ENCODE measurements around the gene SMCO2. TPM values are rescaled to one million over a fixed set of nuclear protein-coding genes. Genes with fewer than 3 reads are reported as not detected.

The SMCO2 gene
- under 1 TPM in 2 of 6 donors, not detected in 4; 0.27 to 0.34 TPM for total RNA-seq

- TF ChIP-seq POLR2AphosphoS5 (IDR thresholded peaks at IDR 0.05) = no peak
- TF ChIP-seq EP300 (IDR thresholded peaks at IDR 0.05) = no peak
- no peak for TF ChIP-seq CTCF (IDR thresholded peaks at IDR 0.05)
- TF ChIP-seq POLR2A (IDR thresholded peaks at IDR 0.05) = no peak
- H3K27ac ChIP-seq = no peak within 1 kb of the TSS
Measured at GRCh38 chr12:27446436-27446835, at the start of gene SMCO2. TSS of gene SMCO2 (plus strand) at chr12:27446736. CDS start at chr12:27470632, 23,896 bp downstream.

GRCh38 chr12:27398466-27398865, 48.1 kb upstream of the SMCO2 start:
- TF ChIP-seq CTCF (IDR thresholded peaks at IDR 0.05) = no peak
- TF ChIP-seq POLR2AphosphoS5 (IDR thresholded peaks at IDR 0.05) = no peak
- TF ChIP-seq POLR2A (IDR thresholded peaks at IDR 0.05) = no peak
- no peak for TF ChIP-seq EP300 (IDR thresholded peaks at IDR 0.05)
- ATAC-seq (ENCODE audit: low FRiP score in 2 of 2) (no peak), DNase-seq (no peak)
- H3K36me3 ChIP-seq = no peaks in the 10 kb centered on the region
- H3K27me3 ChIP-seq = no peaks in the 10 kb centered on the region
- WGBS, 2 donors = 56 to 61% methylated on average over 2 of the region's 2 CpGs
- no peak overlapping the region for H3K27ac ChIP-seq
- H3K4me3 ChIP-seq = no peak overlapping the region
- no peaks in the 10 kb centered on the region for H3K9me3 ChIP-seq
- no peaks in the 10 kb centered on the region for H3K4me1 ChIP-seq

More at GRCh38 chr12:27446436-27446835, at the start of gene SMCO2:
- peaks cover 0 to 7% (median 2%) of the 10 kb centered on the region in 4 donors for H3K9me3 ChIP-seq
- no peak within 1 kb of the TSS for H3K4me3 ChIP-seq
- no peaks in the 10 kb centered on the region for H3K4me1 ChIP-seq
- DNase-seq (no peak), ATAC-seq (ENCODE audit: low FRiP score in 2 of 2) (no peak)
- no peaks in the 10 kb centered on the region for H3K36me3 ChIP-seq
- no peaks in the 10 kb centered on the region for H3K27me3 ChIP-seq
- 91 to 94% methylated on average over 3 of the region's 3 CpGs for WGBS, 2 donors

- TF ChIP-seq POLR2AphosphoS5 (IDR thresholded peaks at IDR 0.05) = no peak
- no peak for TF ChIP-seq EP300 (IDR thresholded peaks at IDR 0.05)
- no peak for TF ChIP-seq CTCF (IDR thresholded peaks at IDR 0.05)
- no peak for TF ChIP-seq POLR2A (IDR thresholded peaks at IDR 0.05)
- DNase-seq (no peak), ATAC-seq (ENCODE audit: low FRiP score in 2 of 2) (no peak)
- H3K27me3 ChIP-seq = no peaks in the 10 kb centered on the region
- no peaks in the 10 kb centered on the region for H3K36me3 ChIP-seq
- no peaks in the 10 kb centered on the region for H3K9me3 ChIP-seq
- no peaks in the 10 kb centered on the region for H3K4me1 ChIP-seq
- no peak overlapping the region for H3K27ac ChIP-seq
- no peak overlapping the region for H3K4me3 ChIP-seq
- WGBS, 2 donors = 100% methylated on average over 2 of the region's 2 CpGs
Measured at GRCh38 chr12:27399074-27399473, 47.5 kb upstream of the SMCO2 start.

- H3K27ac ChIP-seq = no peak overlapping the region
- WGBS, 2 donors = 93 to 95% methylated on average over 5 of the region's 5 CpGs
- no peak for ATAC-seq (ENCODE audit: low FRiP score in 2 of 2)
- H3K4me3 ChIP-seq = no peak overlapping the region
- TF ChIP-seq EP300 (IDR thresholded peaks at IDR 0.05) (no peak), POLR2A (IDR thresholded peaks at IDR 0.05) (no peak), POLR2AphosphoS5 (IDR thresholded peaks at IDR 0.05) (no peak), CTCF (IDR thresholded peaks at IDR 0.05) (no peak)
- no peaks in the 10 kb centered on the region for H3K36me3 ChIP-seq
- no peaks in the 10 kb centered on the region for H3K27me3 ChIP-seq
- H3K9me3 ChIP-seq = peaks cover 0 to 3% (median 0%) of the 10 kb centered on the region in 4 donors
- H3K4me1 ChIP-seq = no peaks in the 10 kb centered on the region
- DNase-seq = no peak
Measured at GRCh38 chr12:27400856-27401354, 45.6 kb upstream of the SMCO2 start.

GRCh38 chr12:27412047-27412446, 34.5 kb upstream of the SMCO2 start:
- Histone ChIP-seq H3K36me3 (no peaks in the 10 kb centered on the region), H3K4me3 (no peak overlapping the region), H3K4me1 (no peaks in the 10 kb centered on the region), H3K9me3 (no peaks in the 10 kb centered on the region), H3K27me3 (no peaks in the 10 kb centered on the region), H3K27ac (no peak overlapping the region)
- TF ChIP-seq POLR2A (IDR thresholded peaks at IDR 0.05) (no peak), CTCF (IDR thresholded peaks at IDR 0.05) (no peak), POLR2AphosphoS5 (IDR thresholded peaks at IDR 0.05) (no peak), EP300 (IDR thresholded peaks at IDR 0.05) (no peak)
- no peak for DNase-seq
- ATAC-seq (ENCODE audit: low FRiP score in 2 of 2) = no peak

All from upper lobe of left lung (tissue), 6 donors.